Sigmoid colon (tissue), 7 donors: Measurements from ENCODE around the gene MAGI2. TPM values are rescaled to one million over a fixed set of nuclear protein-coding genes. Genes with fewer than 3 reads are reported as not detected.

Experiments
- DNase-seq: peaks from one replicate; pipeline ENCODE4 v3.0.0-alpha.2; 2019
- H3K27ac ChIP-seq, 4 donors: fragments of 200-600 bp; sonication (generic); one replicate each; pipeline ENCODE4 v1.5.1; 2016 to 2019; ENCODE audit warnings: mild to moderate bottlenecking in 1 of 4
- H3K27me3 ChIP-seq, 3 donors: fragments of 200-600 bp; sonication (generic); one replicate each; pipeline ENCODE4 v1.5.1; 2019; ENCODE audit warnings: mild to moderate bottlenecking in 1 of 3
- H3K36me3 ChIP-seq, 4 donors: fragments of 200-600 bp; sonication (generic); one replicate each; pipeline ENCODE4 v1.5.1; 2016 to 2019
- H3K4me1 ChIP-seq, 4 donors: fragments of 200-600 bp; sonication (generic); one replicate each; pipeline ENCODE4 v1.5.1; 2017 to 2019
- H3K4me3 ChIP-seq, 4 donors: fragments of 200-600 bp; sonication (generic); one replicate each; pipeline ENCODE4 v1.5.1; 2017 to 2019; ENCODE audit warnings: mild to moderate bottlenecking in 2 of 4, moderate library complexity in 1 of 4
- H3K9me3 ChIP-seq, 4 donors: fragments of 200-600 bp in 3 of 4; sonication (generic) in 3 of 4; one replicate each; pipeline versions ENCODE4 v1.5.1 to v1.6.1; 2013 to 2019
- CTCF ChIP-seq, 4 experiments: fragments of 450-650 bp in 3 of 4; fragments of 200-600 bp in 1 of 4; IDR thresholded peaks; one replicate each; pipeline ENCODE4 v1.5.1; 2016 to 2019; ENCODE audit warnings: antibody characterized with exemption in 4 of 4, mild to moderate bottlenecking in 3 of 4, moderate library complexity in 2 of 4
- EP300 ChIP-seq, 4 donors: sonication (generic); formaldehyde crosslinking; IDR thresholded peaks; one replicate each; pipeline ENCODE4 v1.6.1; 2017; ENCODE audit warnings: antibody characterized with exemption in 4 of 4
- POLR2A ChIP-seq, 2 donors: fragments of 450-650 bp; IDR thresholded peaks; one replicate each; pipeline ENCODE4 v1.6.1; 2016; ENCODE audit warnings: antibody characterized with exemption in 2 of 2, mild to moderate bottlenecking in 2 of 2, moderate library complexity in 2 of 2
- POLR2AphosphoS5 ChIP-seq, 4 donors: sonication (generic); formaldehyde crosslinking; IDR thresholded peaks; one replicate each; pipeline ENCODE4 v1.6.1; 2017; ENCODE audit warnings: antibody characterized with exemption in 4 of 4
- WGBS, 2 donors: extraction: QIAGEN DNeasy Blood & Tissue Kit; methylation state at CpG; one replicate each; pipeline ENCODE4 v1.1.7; 2013; 5-methylcytosine and 5-hydroxymethylcytosine counted together
- intact Hi-C: fragments of 100-400 bp; cut with DNase I; formaldehyde crosslinking; loops from one replicate; pipeline ENCODE4 v1.15.1; 2023
- polyA plus RNA-seq, 3 donors: library from polyadenylated mRNA; stranded (reverse); fragments of 200-250 nt; gene quantifications; one replicate each; pipeline ENCODE4 v1.2.3, GENCODE V29; 2013
- total RNA-seq, 4 donors: library from RNA; depleted of rRNA; stranded (reverse); fragments of >200 nt; gene quantifications; one replicate each; pipeline ENCODE4 v1.1.0, GENCODE V29; 2016
- donor health status: healthy with polysubstance abuse.
- donor health status: Bipolar disorder and iron deficiency.
- donor health status: healthy.

The MAGI2 gene
- total and polyA plus RNA-seq, 7 donors = 0.69 to 26.9 (median 14.7) TPM

GRCh38 chr7:78620920-78621319, 832.5 kb downstream of the MAGI2 start:
- no peak for DNase-seq
- Histone ChIP-seq H3K36me3 (no peaks in the 10 kb centered on the region), H3K4me1 (no peaks in the 10 kb centered on the region), H3K9me3 (no peaks in the 10 kb centered on the region), H3K27ac (no peak overlapping the region), H3K4me3 (no peak overlapping the region), H3K27me3 (no peaks in the 10 kb centered on the region)
- intact Hi-C loops = no loop called here
- 32 to 51% methylated on average over 2 of the region's 2 CpGs for WGBS, 2 donors
- no peak for TF ChIP-seq POLR2A (IDR thresholded peaks at IDR 0.05)
- TF ChIP-seq EP300 (IDR thresholded peaks at IDR 0.05) = no peak

GRCh38 chr7:78616539-78616938, 836.9 kb downstream of the MAGI2 start:
- Histone ChIP-seq H3K36me3 (no peaks in the 10 kb centered on the region), H3K27me3 (no peaks in the 10 kb centered on the region), H3K9me3 (no peaks in the 10 kb centered on the region), H3K4me3 (no peak overlapping the region), H3K4me1 (no peaks in the 10 kb centered on the region), H3K27ac (no peak overlapping the region)
- no peak for DNase-seq
- TF ChIP-seq CTCF (IDR thresholded peaks at IDR 0.05) (no peak), POLR2A (IDR thresholded peaks at IDR 0.05) (no peak), POLR2AphosphoS5 (IDR thresholded peaks at IDR 0.05) (no peak), EP300 (IDR thresholded peaks at IDR 0.05) (no peak)
- intact Hi-C loops = no loop called here

- Histone ChIP-seq H3K36me3 (no peaks in the 10 kb centered on the region), H3K27me3 (no peaks in the 10 kb centered on the region), H3K4me3 (no peak overlapping the region), H3K4me1 (no peaks in the 10 kb centered on the region), H3K9me3 (no peaks in the 10 kb centered on the region), H3K27ac (no peak overlapping the region)
- WGBS, 2 donors = 72 to 82% methylated on average over 2 of the region's 2 CpGs
- intact Hi-C loops = no loop called here
- no peak for TF ChIP-seq EP300 (IDR thresholded peaks at IDR 0.05)
- TF ChIP-seq POLR2A (IDR thresholded peaks at IDR 0.05) = no peak
- TF ChIP-seq CTCF (IDR thresholded peaks at IDR 0.05) = no peak
- TF ChIP-seq POLR2AphosphoS5 (IDR thresholded peaks at IDR 0.05) = no peak
- DNase-seq = no peak
These were observed 844.2 kb downstream of the MAGI2 start for GRCh38 chr7:78609281-78609680.

- Histone ChIP-seq H3K9me3 (no peaks in the 10 kb centered on the region), H3K27ac (no peak overlapping the region), H3K27me3 (no peaks in the 10 kb centered on the region), H3K4me3 (no peak overlapping the region), H3K4me1 (no peaks in the 10 kb centered on the region), H3K36me3 (no peaks in the 10 kb centered on the region)
- DNase-seq = no peak
- intact Hi-C loops = no loop called here
- TF ChIP-seq EP300 (IDR thresholded peaks at IDR 0.05) (no peak), POLR2AphosphoS5 (IDR thresholded peaks at IDR 0.05) (no peak), POLR2A (IDR thresholded peaks at IDR 0.05) (no peak), CTCF (IDR thresholded peaks at IDR 0.05) (no peak)
- WGBS, 2 donors = 73 to 84% methylated on average over 5 of the region's 5 CpGs
These were observed 846.4 kb downstream of the MAGI2 start for GRCh38 chr7:78607099-78607498.

GRCh38 chr7:78605119-78605518, 848.3 kb downstream of the MAGI2 start:
- WGBS, 2 donors = 65 to 74% methylated on average over 1 of the region's 1 CpG

More at GRCh38 chr7:78605119-78605518, 848.3 kb downstream of the MAGI2 start:
- H3K36me3 ChIP-seq = no peaks in the 10 kb centered on the region
- no peaks in the 10 kb centered on the region for H3K27me3 ChIP-seq
- intact Hi-C loops = no loop called here
- no peak overlapping the region for H3K4me3 ChIP-seq
- H3K27ac ChIP-seq = no peak overlapping the region
- no peaks in the 10 kb centered on the region for H3K4me1 ChIP-seq
- DNase-seq = no peak
- TF ChIP-seq POLR2A (IDR thresholded peaks at IDR 0.05) (no peak), CTCF (IDR thresholded peaks at IDR 0.05) (no peak), POLR2AphosphoS5 (IDR thresholded peaks at IDR 0.05) (no peak), EP300 (IDR thresholded peaks at IDR 0.05) (no peak)
- H3K9me3 ChIP-seq = no peaks in the 10 kb centered on the region
